Measurements from ENCODE around the gene GSTT2B. TPM values are rescaled to one million over a fixed set of nuclear protein-coding genes. Genes with fewer than 3 reads are reported as not detected.
"Not testable (repeated sequence)": the region's sequence is repeated elsewhere in the genome, so short reads cannot be mapped to it uniquely, and the experiment has no call there.

GSTT2B gene
- total RNA-seq, 4 donors from 2014 or later = 3.4 to 9.9 (median 7.5) TPM; not detected in 1

DNA sequence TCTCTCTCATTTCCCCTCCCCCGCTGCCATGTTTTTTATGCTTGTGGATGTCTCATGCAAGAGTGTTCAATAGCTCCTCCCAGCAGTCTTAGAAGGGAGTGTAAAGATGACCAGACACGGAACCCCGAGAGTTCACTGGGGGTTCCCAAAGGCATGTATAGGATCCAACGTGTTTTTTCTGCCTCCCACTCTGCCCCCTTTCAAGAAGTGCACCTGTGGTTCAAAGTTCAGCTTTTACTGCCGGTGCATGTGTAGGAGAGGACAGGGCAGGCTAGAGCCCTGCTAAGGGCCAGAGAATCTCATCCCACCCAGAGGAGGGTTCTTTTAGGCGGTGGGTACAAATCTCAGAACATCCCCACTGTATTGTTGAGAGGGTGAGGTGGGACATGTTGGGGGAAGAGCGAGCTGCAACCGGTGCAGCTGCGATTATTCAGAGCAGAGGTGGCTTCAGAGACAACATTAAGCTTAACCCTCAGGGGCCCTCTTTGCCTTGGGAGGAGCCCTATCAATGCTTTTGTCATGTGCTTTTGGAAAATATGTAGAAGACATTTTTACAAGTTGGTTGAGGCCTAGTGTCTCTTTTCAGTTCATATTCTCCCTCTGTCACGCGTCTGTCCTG, 52.3 kb downstream of the GSTT2B start:
- WGBS = 82% methylated on average over 11 of the region's 11 CpGs
- no peak overlapping the region for H3K27ac ChIP-seq (replicated peaks in 1 of 4)
- no peaks in the 10 kb centered on the region for H3K9me3 ChIP-seq
- TF ChIP-seq POLR2A (IDR thresholded peaks at IDR 0.05; ENCODE audit: low read depth) = no peak
- TF ChIP-seq, protein P1, sequence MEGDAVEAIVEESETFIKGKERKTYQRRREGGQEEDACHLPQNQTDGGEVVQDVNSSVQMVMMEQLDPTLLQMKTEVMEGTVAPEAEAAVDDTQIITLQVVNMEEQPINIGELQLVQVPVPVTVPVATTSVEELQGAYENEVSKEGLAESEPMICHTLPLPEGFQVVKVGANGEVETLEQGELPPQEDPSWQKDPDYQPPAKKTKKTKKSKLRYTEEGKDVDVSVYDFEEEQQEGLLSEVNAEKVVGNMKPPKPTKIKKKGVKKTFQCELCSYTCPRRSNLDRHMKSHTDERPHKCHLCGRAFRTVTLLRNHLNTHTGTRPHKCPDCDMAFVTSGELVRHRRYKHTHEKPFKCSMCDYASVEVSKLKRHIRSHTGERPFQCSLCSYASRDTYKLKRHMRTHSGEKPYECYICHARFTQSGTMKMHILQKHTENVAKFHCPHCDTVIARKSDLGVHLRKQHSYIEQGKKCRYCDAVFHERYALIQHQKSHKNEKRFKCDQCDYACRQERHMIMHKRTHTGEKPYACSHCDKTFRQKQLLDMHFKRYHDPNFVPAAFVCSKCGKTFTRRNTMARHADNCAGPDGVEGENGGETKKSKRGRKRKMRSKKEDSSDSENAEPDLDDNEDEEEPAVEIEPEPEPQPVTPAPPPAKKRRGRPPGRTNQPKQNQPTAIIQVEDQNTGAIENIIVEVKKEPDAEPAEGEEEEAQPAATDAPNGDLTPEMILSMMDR (IDR thresholded peaks at IDR 0.05) = no peak
- no peak for TF ChIP-seq EP300 (IDR thresholded peaks at IDR 0.05)
- TF ChIP-seq POLR2AphosphoS5 (IDR thresholded peaks at IDR 0.05) = no peak
- no peak overlapping the region for H3K4me3 ChIP-seq
- no peak for DNase-seq (ENCODE audit: extremely low spot score)
- peaks cover 8 to 26% (median 18%) of the 10 kb centered on the region in 4 donors for H3K4me1 ChIP-seq
- H3K36me3 ChIP-seq = no peaks in the 10 kb centered on the region
- H3K27me3 ChIP-seq = no peaks in the 10 kb centered on the region
- intact Hi-C loops (cut with DNase I) = no loop called here

DNA sequence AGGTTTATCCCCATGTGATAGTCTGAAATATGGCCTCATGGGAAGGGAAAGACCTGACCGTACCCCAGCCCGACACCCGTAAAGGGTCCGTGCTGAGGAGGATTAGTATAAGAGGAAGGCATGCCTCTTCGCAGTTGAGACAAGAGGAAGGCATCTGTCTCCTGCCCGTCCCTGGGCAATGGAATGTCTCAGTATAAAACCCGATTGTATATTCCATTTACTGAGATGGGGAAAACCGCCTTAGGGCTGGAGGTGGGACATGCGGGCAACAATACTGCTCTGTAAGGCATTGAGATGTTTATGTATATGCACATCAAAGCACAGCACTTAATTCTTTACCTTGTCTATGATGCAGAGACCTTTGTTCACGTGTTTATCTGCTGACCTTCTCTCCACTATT, 53.6 kb downstream of the GSTT2B start:
- H3K27ac ChIP-seq (replicated peaks in 1 of 4); H3K4me3 ChIP-seq; H3K9me3 ChIP-seq; H3K36me3 ChIP-seq; intact Hi-C loops (cut with DNase I); H3K27me3 ChIP-seq; DNase-seq (ENCODE audit: extremely low spot score): not testable (repeated sequence)
- H3K4me1 ChIP-seq = peaks cover 2 to 16% (median 10%) of the 10 kb centered on the region in 4 donors
- WGBS = 62% methylated on average over 10 of the region's 10 CpGs

Other genes with a start within 250 kb of the GSTT2B start
- 1 to 10 TPM; 3.1 to 6.5 (median 5.4) TPM for gene ZNF70, start 210.1 kb downstream of the GSTT2B start, total RNA-seq
- not detected for gene VPREB3, start 206.8 kb downstream of the GSTT2B start, total RNA-seq
- under 1 TPM in 1 of 4 donors, not detected in 3; 0.58 TPM for gene C22orf15, start 198.2 kb downstream of the GSTT2B start, total RNA-seq
- gene CHCHD10, start 193.2 kb downstream of the GSTT2B start, total RNA-seq = 10 to 100 TPM; 22.9 to 97.7 (median 44.6) TPM
- 1 to 10 TPM; 2.8 to 6.5 (median 5.4) TPM for gene MMP11, start 188.3 kb downstream of the GSTT2B start, total RNA-seq
- 10 to 100 TPM; 28.8 to 55.6 (median 34.9) TPM for gene SMARCB1, start 174.2 kb downstream of the GSTT2B start, total RNA-seq
- not detected for gene DERL3, start 122.2 kb downstream of the GSTT2B start, total RNA-seq
- 10 to 100 TPM; 11.6 to 17.4 (median 15.3) TPM for gene SLC2A11, start 103.3 kb downstream of the GSTT2B start, total RNA-seq
- gene MIF, start 66.8 kb downstream of the GSTT2B start, total RNA-seq = 100 to 1,000 TPM; 158 to 372 (median 263) TPM
- 1 to 10 TPM in 2 of 4 donors, under 1 TPM in 1, not detected in 1; 0.91 to 3.2 (median 2.2) TPM for gene DDTL, start 5.7 kb upstream of the GSTT2B start, total RNA-seq
- 100 to 1,000 TPM; 107 to 184 (median 153) TPM for gene DDT, start 13.2 kb upstream of the GSTT2B start, total RNA-seq
- 1 to 10 TPM in 2 of 4 donors, not detected in 2; 1.1 to 1.5 TPM for gene GSTT2, start 18.9 kb upstream of the GSTT2B start, total RNA-seq
- not detected for gene GSTT4, start 44.3 kb upstream of the GSTT2B start, total RNA-seq
- gene CABIN1, start 50.1 kb upstream of the GSTT2B start, total RNA-seq = 10 to 100 TPM; 30.0 to 78.5 (median 49.2) TPM
- 1 to 10 TPM; 3.3 to 10.0 (median 4.2) TPM for gene SUSD2, start 220.3 kb upstream of the GSTT2B start, total RNA-seq